Omental fat pad (tissue), 4 donors: ENCODE data around the gene ELOVL2. TPM values are rescaled to one million over a fixed set of nuclear protein-coding genes. Genes with fewer than 3 reads are reported as not detected.
A peak's percentile ranks its signal among the peaks of the same experiment; 100 is the strongest.

Experiments used
- ATAC-seq: fragments of 150-250 bp; one replicate; pipeline ENCODE4 v1.9.1; 2016; ENCODE audit warnings: mild to moderate bottlenecking, moderate library complexity; ENCODE audit not compliant: low FRiP score
- DNase-seq: peaks from one replicate; pipeline ENCODE4 v3.0.0-alpha.2; 2019; ENCODE audit warnings: low spot score
- total RNA-seq, 4 donors: library from RNA; depleted of rRNA; stranded (reverse); fragments of >200 nt; gene quantifications; one replicate each; pipeline ENCODE4 v1.1.0, GENCODE V29; 2016
- TF ChIP-seq, protein P1 (sequence below), 3 donors: fragments of 450-650 bp; IDR thresholded peaks; one replicate each; pipeline ENCODE4 v1.5.1; 2016 to 2017; ENCODE audit warnings: antibody characterized with exemption in 3 of 3, mild to moderate bottlenecking in 3 of 3, moderate library complexity in 2 of 3

Gene ELOVL2
- total RNA-seq, 4 donors from 2014 or later: 0.13 to 1.3 (median 0.63) TPM

DNA sequence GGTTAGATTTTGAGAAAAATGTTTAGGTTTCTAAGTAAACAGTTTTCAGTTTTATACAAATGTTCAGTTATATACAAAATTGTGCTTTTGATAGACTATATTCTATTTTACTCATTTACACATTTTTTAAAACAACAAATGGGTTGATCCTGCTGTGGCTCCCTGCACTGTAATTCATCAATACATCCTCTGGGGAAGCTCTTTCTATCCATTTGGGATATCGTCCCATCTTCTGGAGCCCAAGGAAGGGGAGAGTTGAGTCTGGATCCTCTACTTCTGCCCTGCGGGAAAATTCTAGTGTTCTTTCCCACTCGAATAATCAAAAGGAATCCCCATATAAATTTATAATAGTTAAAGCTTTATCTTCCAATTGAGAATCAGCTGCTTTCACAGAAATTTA is 82.3 kb downstream of the ELOVL2 start:
- no peak for ATAC-seq
- DNase-seq: no peak
- TF ChIP-seq, protein P1, sequence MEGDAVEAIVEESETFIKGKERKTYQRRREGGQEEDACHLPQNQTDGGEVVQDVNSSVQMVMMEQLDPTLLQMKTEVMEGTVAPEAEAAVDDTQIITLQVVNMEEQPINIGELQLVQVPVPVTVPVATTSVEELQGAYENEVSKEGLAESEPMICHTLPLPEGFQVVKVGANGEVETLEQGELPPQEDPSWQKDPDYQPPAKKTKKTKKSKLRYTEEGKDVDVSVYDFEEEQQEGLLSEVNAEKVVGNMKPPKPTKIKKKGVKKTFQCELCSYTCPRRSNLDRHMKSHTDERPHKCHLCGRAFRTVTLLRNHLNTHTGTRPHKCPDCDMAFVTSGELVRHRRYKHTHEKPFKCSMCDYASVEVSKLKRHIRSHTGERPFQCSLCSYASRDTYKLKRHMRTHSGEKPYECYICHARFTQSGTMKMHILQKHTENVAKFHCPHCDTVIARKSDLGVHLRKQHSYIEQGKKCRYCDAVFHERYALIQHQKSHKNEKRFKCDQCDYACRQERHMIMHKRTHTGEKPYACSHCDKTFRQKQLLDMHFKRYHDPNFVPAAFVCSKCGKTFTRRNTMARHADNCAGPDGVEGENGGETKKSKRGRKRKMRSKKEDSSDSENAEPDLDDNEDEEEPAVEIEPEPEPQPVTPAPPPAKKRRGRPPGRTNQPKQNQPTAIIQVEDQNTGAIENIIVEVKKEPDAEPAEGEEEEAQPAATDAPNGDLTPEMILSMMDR (IDR thresholded peaks at IDR 0.05): no peak

DNA sequence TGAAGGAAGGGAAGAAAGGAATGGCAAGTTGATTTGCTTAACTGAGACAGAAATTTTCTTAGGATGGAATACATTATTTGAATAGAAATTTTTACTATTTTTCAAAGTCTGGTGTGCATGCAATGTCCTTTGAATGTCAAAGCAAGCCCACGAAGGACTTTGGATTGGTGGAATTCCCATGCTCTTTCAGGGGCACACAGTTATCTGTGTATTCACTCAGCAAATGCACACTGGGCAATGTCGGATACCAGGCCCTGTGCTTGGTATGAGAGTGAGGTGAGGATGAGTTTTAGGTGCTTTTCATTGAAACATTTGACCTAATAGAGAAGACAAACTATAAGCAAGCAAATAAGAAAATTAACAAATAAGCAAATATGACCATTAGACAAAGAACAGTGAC is 83.9 kb downstream of the ELOVL2 start:
- TF ChIP-seq, protein P1 (IDR thresholded peaks at IDR 0.05): no peak
- DNase-seq (no peak), ATAC-seq (no peak)

DNA sequence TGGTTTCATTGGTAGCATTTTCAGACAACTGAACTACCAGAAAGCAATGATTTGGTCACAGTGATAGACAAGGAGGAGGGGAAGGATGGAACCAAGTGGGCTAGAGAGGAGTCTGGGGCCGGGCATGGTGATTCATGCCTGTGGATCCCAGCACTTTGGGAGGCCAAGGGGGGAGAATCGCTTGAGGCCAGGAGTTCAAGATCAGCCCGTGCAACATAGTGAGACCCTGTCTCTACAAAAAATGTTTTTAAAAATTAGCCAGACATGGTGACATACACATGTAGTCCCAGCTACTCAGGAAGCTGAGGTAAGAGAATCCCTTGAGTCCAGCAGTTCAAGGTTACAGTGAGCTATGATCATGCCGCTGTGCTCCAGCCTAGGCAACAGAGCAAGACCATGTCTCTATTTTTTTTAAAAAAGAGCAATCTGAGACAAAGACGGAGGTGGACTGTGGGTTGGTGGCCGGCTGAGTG is 86.7 kb downstream of the ELOVL2 start:
- TF ChIP-seq, protein P1 (IDR thresholded peaks at IDR 0.05): no peak
- DNase-seq (no peak), ATAC-seq (no peak)

DNA sequence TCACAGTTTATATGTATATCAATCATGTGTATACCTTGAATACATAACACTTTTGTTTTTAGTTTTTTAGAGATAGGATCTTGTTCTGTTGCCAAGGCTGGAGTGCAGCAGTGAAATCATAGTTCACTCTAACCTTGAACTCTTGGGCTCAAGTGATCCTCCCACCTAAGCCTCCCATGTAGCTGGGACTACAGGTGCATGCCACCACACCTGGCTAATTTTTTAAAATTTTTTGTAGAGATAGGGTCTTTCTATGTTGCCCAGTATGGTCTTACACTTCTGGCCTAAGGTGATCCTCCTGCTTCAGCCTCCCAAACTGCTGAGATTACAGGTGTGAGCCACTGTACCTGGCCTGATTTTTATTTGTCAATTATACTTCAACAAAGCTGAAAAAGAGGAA is 87.3 kb downstream of the ELOVL2 start:
- TF ChIP-seq, protein P1 (IDR thresholded peaks at IDR 0.05): no peak
- no peak for ATAC-seq

DNA sequence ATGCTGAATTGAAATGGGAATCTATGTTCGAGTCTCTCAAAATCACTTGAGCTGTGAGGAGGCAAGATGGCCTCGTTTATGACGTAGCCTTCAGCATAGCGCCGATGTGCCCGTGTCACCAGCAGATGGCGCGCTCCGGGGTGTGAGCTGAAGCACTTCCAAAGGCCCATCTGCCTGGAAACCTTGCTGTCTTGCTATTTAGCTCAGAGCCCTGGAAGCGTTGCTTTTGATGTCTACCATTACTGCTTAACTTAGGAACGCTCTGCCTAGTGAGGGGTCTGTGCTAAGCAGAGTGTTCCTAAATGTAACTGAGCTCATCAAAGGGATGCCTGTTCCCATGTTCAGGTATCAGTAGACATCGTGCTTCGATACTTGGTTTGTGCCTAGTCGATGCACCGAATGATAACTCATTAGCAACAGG is 89.5 kb downstream of the ELOVL2 start:
- TF ChIP-seq, protein P1 (IDR thresholded peaks at IDR 0.05): no peak
- ATAC-seq: peak; percentile 61
- peak; percentile 38 for DNase-seq

More for the DNA sequence above, 87.3 kb downstream of the ELOVL2 start:
- no peak for DNase-seq

DNA sequence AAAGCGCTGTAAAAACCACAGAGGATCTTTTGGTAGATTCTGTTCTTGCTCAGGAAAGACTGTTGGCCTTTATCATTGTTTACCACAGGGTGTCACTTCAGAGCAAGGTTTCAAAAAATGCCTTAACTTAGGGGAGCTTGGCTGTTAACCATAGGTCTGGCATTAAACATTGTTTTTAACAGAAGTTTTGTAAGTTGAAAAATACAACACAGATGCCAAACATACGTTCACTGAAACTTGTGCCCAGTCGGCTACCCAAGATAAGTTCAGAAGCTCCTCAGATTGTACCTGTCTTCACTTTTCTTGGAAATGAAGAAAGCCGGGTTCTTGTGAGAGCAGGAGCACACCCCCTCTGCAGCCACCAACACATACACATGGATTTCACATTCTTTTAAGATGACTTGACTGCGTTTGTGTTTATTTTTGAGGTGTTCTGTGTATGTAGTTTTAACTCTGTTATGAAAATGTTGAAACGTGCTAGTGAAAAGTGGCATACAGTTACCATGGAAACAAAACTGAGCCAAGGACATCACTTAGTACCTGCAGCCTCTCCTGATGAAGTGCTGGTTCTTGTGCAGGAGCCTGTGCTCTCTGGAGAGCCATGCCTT is 92.3 kb downstream of the ELOVL2 start:
- ATAC-seq: no peak
- no peak for DNase-seq
- TF ChIP-seq, protein P1 (IDR thresholded peaks at IDR 0.05): no peak
